ENCODE measurements around the gene CELSR3. TPM values are rescaled to one million over a fixed set of nuclear protein-coding genes. Genes with fewer than 3 reads are reported as not detected.

CELSR3 gene, protein sequence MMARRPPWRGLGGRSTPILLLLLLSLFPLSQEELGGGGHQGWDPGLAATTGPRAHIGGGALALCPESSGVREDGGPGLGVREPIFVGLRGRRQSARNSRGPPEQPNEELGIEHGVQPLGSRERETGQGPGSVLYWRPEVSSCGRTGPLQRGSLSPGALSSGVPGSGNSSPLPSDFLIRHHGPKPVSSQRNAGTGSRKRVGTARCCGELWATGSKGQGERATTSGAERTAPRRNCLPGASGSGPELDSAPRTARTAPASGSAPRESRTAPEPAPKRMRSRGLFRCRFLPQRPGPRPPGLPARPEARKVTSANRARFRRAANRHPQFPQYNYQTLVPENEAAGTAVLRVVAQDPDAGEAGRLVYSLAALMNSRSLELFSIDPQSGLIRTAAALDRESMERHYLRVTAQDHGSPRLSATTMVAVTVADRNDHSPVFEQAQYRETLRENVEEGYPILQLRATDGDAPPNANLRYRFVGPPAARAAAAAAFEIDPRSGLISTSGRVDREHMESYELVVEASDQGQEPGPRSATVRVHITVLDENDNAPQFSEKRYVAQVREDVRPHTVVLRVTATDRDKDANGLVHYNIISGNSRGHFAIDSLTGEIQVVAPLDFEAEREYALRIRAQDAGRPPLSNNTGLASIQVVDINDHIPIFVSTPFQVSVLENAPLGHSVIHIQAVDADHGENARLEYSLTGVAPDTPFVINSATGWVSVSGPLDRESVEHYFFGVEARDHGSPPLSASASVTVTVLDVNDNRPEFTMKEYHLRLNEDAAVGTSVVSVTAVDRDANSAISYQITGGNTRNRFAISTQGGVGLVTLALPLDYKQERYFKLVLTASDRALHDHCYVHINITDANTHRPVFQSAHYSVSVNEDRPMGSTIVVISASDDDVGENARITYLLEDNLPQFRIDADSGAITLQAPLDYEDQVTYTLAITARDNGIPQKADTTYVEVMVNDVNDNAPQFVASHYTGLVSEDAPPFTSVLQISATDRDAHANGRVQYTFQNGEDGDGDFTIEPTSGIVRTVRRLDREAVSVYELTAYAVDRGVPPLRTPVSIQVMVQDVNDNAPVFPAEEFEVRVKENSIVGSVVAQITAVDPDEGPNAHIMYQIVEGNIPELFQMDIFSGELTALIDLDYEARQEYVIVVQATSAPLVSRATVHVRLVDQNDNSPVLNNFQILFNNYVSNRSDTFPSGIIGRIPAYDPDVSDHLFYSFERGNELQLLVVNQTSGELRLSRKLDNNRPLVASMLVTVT (N-terminal part only)
- total RNA-seq = 10 to 100 TPM; 20.9 to 24.0 TPM

DNA sequence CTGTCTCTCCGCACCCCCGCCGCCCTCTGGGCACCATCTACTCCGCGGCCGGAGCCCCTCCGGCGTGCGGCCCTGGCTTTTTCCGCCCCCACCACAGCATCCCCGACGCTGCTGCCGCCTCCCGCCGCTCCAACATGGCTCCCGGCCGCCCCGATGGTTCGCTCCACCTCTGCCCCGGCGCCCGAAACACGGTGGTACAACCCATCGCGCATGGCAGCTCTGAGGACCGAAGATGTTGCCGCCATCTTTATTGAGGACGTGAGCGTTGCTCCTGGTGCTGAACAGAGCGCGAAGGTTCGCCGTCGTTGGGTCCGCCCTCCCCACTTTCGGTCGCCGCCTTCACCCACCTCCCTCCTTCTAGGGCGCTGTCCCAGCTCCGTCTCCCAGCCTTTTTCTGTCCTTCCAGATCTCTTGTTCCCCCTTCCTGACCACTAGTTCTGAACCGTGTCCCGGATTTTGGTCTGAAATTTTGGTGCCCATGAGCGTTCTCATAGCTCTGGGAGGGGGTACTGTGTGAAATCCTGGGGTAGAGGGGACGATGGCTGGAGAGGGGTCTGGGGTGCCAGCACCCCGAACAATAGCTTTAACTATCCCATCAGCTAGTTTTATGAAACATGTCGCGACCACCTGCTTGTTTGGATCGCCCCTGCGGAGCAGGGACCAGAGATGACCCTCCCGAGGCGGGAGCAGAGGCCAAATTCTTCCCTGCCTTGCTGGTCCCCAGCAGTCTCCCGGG lies at the start of gene CELSR3:
Gene CELSR3, minus strand, starts transcription at position 134 of the 736 bp plus-strand sequence. CDS start 252 bp downstream, outside the sequence.
- CTCF ChIA-PET = interaction anchor here (0.7 to 3.8 kb wide), 10 partner anchors 11 to 358 kb away, joined by 3 to 19 read pairs (median 4); partner anchors contain the start of genes IP6K2, NCKIPSD, NDUFAF3 and SLC26A6

GRCh38 chr3:48711727-48712126 lies 49.0 kb upstream of the CELSR3 start:
- CTCF ChIA-PET = no interaction called here
- H3K4me1 Mint-ChIP-seq = peaks cover 51% of the 10 kb centered on the region
- H3K4me3 Mint-ChIP-seq = no peak overlapping the region
- H3K27ac Mint-ChIP-seq = no peak overlapping the region
- DNase-seq (no peak), ATAC-seq (no peak)
- no peaks in the 10 kb centered on the region for H3K9me3 Mint-ChIP-seq (ENCODE audit: low read depth)
- no peaks in the 10 kb centered on the region for H3K27me3 Mint-ChIP-seq
- peaks cover 47% of the 10 kb centered on the region for H3K36me3 Mint-ChIP-seq

More for the DNA sequence above, at the start of gene CELSR3:
- H3K27ac Mint-ChIP-seq = peak within 1 kb of the TSS; percentile 93
- peak; percentile 84 for DNase-seq
- H3K4me3 Mint-ChIP-seq = peak within 1 kb of the TSS; percentile 89
- ATAC-seq = peak; percentile 41
- peaks cover 20% of the 10 kb centered on the region for H3K4me1 Mint-ChIP-seq
- H3K9me3 Mint-ChIP-seq (ENCODE audit: low read depth) = no peaks in the 10 kb centered on the region
- peaks cover 14% of the 10 kb centered on the region for H3K27me3 Mint-ChIP-seq
- H3K36me3 Mint-ChIP-seq = peaks cover 3% of the 10 kb centered on the region

DNA sequence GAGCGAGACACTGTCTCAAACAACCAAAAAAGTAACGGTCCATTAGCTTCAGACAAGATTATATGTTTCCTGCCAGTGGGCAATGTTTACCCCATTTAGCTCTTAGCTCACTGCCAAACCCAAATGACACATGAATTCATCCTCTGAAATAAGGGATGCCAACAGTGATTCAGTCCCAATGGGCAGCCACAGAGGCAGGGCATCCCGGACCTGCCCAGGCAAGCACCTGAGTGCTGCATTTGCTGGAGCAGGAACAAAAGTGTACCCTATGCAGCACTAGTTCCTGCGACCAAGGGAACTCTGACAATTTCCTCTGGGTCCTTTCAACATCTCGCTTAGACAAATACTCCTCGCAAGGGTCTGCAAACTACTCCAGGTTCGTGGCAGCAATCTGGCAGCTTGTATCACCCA lies 46.4 kb upstream of the CELSR3 start:
- CTCF ChIA-PET = interaction anchor here (1.7 to 3.4 kb wide), 2 partner anchors 18 to 22 kb away, joined by 3 to 13 read pairs; partner anchors contain the start of gene NCKIPSD
- no peaks in the 10 kb centered on the region for H3K27me3 Mint-ChIP-seq
- ATAC-seq (no peak), DNase-seq (no peak)
- peaks cover 37% of the 10 kb centered on the region for H3K36me3 Mint-ChIP-seq
- H3K27ac Mint-ChIP-seq = peak overlapping the region; percentile 37
- no peaks in the 10 kb centered on the region for H3K9me3 Mint-ChIP-seq (ENCODE audit: low read depth)
- no peak overlapping the region for H3K4me3 Mint-ChIP-seq
- H3K4me1 Mint-ChIP-seq = peaks cover 38% of the 10 kb centered on the region

DNA sequence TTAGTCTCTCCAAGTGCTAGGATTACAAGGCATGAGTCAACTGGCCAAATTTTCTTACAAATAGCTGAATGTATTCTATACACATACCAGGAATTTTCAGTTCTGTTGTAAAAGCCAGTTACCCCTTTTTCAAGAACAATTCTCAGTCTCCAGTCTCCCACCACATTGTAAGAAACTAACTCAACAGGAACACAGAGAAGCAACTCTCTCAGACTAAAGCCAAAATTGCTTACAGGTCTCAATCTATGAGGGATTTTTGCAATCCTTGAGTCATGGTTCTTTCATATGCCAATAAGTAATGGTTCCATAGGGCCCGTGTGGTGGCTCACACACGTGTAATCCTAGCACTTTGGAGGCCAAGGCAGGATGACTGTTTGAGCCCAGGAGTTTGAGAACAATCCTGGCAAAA lies 45.8 kb upstream of the CELSR3 start:
- no peaks in the 10 kb centered on the region for H3K9me3 Mint-ChIP-seq (ENCODE audit: low read depth)
- no peak overlapping the region for H3K4me3 Mint-ChIP-seq
- H3K27me3 Mint-ChIP-seq = no peaks in the 10 kb centered on the region
- peaks cover 39% of the 10 kb centered on the region for H3K4me1 Mint-ChIP-seq
- H3K36me3 Mint-ChIP-seq = peaks cover 37% of the 10 kb centered on the region
- ATAC-seq = no peak
- no peak for DNase-seq
- CTCF ChIA-PET = interaction anchor here (1.7 to 3.4 kb wide), 3 partner anchors 17 to 32 kb away, joined by 3 to 13 read pairs (median 3); partner anchors contain the start of gene NCKIPSD
- peak overlapping the region; percentile 37 for H3K27ac Mint-ChIP-seq

DNA sequence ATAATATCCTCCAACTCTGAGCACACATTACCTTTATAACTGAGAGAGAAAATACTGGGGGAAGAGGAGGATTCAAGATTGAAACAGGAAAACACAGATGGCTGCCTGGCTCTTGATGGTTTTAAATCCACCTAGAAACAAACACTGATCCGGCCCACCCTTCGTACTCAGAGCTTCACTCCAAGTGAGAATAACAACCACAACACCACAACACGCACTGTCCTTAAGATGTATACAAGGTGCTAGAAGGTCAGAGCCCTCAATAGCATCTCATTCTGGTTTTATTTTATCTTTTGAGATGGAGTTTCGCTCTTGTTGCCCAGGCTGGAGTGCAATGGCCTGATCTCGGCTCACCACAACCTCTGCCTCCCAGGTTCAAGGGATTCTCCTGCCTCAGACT lies 44.5 kb upstream of the CELSR3 start:
- DNase-seq = no peak
- Mint-ChIP-seq H3K36me3 (peaks cover 42% of the 10 kb centered on the region), H3K27me3 (no peaks in the 10 kb centered on the region), H3K27ac (peak overlapping the region; percentile 4), H3K4me1 (peaks cover 36% of the 10 kb centered on the region), H3K4me3 (no peak overlapping the region), H3K9me3 (ENCODE audit: low read depth) (no peaks in the 10 kb centered on the region)
- no peak for ATAC-seq
- CTCF ChIA-PET = interaction anchor here (1.0 to 3.4 kb wide), 4 partner anchors 21 to 282 kb away, joined by 3 to 13 read pairs (median 4); partner anchors contain the start of gene NCKIPSD

- Mint-ChIP-seq H3K4me3 (no peak overlapping the region), H3K36me3 (peaks cover 33% of the 10 kb centered on the region), H3K9me3 (ENCODE audit: low read depth) (no peaks in the 10 kb centered on the region), H3K27ac (no peak overlapping the region), H3K4me1 (peaks cover 12% of the 10 kb centered on the region), H3K27me3 (no peaks in the 10 kb centered on the region)
- ATAC-seq (no peak), DNase-seq (no peak)
- CTCF ChIA-PET = interaction anchor here (1.0 kb wide), 1 partner anchor 16 kb away, joined by 3 read pairs; the partner anchor contains the start of gene NCKIPSD
These were observed 39.7 kb upstream of the CELSR3 start for GRCh38 chr3:48702320-48702920.

GRCh38 chr3:48700731-48701405 lies 38.2 kb upstream of the CELSR3 start:
- DNase-seq = no peak
- Mint-ChIP-seq H3K9me3 (ENCODE audit: low read depth) (no peaks in the 10 kb centered on the region), H3K4me1 (peaks cover 12% of the 10 kb centered on the region), H3K4me3 (no peak overlapping the region), H3K36me3 (peaks cover 33% of the 10 kb centered on the region), H3K27me3 (no peaks in the 10 kb centered on the region), H3K27ac (no peak overlapping the region)
- CTCF ChIA-PET = no interaction called here
- ATAC-seq = no peak

DNA sequence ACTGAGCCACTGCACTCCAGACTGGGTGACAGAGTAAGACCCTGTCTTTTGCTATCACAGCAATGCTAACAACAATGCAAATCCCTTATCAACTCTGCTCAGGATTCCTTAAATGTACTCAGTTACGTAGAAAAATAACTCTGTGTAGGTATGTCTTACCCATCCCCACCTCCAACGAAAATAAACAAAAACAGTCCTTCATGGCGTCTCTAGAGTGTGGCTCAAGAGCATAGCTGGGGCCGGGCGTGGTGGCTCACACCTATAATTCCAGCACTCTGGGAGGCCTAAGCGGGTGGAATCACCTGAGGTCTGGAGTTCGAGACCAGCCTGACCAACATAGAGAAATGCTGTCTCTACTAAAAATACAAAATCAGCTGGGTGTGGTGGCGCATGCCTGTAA lies 36.2 kb upstream of the CELSR3 start:
- H3K4me3 Mint-ChIP-seq = no peak overlapping the region
- H3K27me3 Mint-ChIP-seq = no peaks in the 10 kb centered on the region
- H3K4me1 Mint-ChIP-seq = peaks cover 6% of the 10 kb centered on the region
- no peak overlapping the region for H3K27ac Mint-ChIP-seq
- H3K36me3 Mint-ChIP-seq = peaks cover 32% of the 10 kb centered on the region
- CTCF ChIA-PET = interaction anchor here (0.6 to 1.5 kb wide), 2 partner anchors 13 to 444 kb away, joined by 6 to 8 read pairs; no protein-coding TSS in a partner anchor
- DNase-seq (no peak), ATAC-seq (no peak)
- H3K9me3 Mint-ChIP-seq (ENCODE audit: low read depth) = no peaks in the 10 kb centered on the region

DNA sequence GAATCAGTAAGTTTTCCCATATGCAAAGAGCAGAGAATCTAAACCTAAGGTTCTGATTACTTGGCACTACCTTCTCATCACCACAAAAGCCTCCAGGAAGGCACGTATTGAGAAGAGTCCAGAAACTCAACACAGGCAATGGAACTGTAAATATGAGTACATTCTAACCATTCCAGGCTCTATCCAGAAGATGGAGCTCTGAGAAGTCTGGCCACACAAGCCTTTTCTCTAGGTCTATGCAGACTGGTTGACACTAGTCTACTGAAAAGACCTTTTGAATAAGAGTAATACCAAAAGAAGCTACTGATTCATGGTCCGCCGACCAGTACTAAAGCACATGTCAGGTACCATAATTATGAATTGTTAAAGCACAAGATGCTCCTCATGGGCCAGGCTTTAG lies 35.3 kb upstream of the CELSR3 start:
- Mint-ChIP-seq H3K36me3 (peaks cover 36% of the 10 kb centered on the region), H3K4me1 (peaks cover 6% of the 10 kb centered on the region), H3K27me3 (no peaks in the 10 kb centered on the region), H3K27ac (no peak overlapping the region), H3K4me3 (no peak overlapping the region), H3K9me3 (ENCODE audit: low read depth) (no peaks in the 10 kb centered on the region)
- no peak for ATAC-seq
- DNase-seq = no peak
- CTCF ChIA-PET = interaction anchor here (2.4 kb wide), 1 partner anchor 12 kb away, joined by 9 read pairs; the partner anchor contains the start of gene NCKIPSD

DNA sequence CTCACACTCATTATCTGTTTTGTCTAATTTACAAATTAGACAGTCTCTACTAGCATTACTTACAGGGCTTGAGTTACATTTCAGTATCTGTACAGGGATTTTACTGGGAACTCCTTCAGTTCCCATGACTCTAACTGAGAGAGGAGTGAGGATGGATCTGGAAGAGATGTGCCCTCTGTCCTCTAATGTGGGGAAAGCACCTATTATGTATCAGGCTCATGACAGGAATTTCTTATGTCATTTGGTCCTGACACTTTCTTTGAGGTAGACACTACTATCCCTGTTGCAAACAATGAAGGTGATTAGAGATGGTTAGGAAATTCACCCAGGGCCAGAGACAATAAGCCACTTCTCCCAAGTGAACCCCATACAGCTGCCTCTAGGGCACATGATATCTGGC lies 33.9 kb upstream of the CELSR3 start:
- CTCF ChIA-PET = interaction anchor here (1.7 to 2.4 kb wide), 2 partner anchors 11 to 12 kb away, joined by 4 to 9 read pairs; partner anchors contain the start of gene NCKIPSD
- DNase-seq (no peak), ATAC-seq (no peak)
- Mint-ChIP-seq H3K36me3 (peaks cover 37% of the 10 kb centered on the region), H3K27ac (no peak overlapping the region), H3K4me3 (no peak overlapping the region), H3K4me1 (peaks cover 5% of the 10 kb centered on the region), H3K27me3 (no peaks in the 10 kb centered on the region), H3K9me3 (ENCODE audit: low read depth) (no peaks in the 10 kb centered on the region)

DNA sequence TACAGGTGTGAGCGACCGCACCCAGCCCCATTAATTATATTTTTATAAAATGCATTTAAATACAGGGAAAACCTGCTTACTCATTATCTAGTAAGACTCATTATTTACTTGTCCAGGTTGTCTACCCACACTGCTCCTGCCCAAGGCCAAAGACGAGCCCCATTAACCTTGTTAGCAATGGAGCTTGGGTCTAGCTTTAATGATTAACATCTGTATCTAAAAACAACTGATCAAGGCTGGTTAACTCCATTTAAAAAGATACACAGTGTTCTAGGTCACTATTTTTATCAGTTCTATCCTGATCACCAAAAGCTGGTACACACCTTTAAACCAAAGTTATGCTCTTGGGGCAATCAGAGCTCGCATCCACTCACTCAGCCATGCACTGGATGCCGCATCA lies 33.5 kb upstream of the CELSR3 start:
- H3K27me3 Mint-ChIP-seq = no peaks in the 10 kb centered on the region
- H3K4me1 Mint-ChIP-seq = peaks cover 5% of the 10 kb centered on the region
- ATAC-seq = no peak
- CTCF ChIA-PET = interaction anchor here (1.7 to 2.4 kb wide), 2 partner anchors 10 to 12 kb away, joined by 4 to 9 read pairs; partner anchors contain the start of gene NCKIPSD
- H3K9me3 Mint-ChIP-seq (ENCODE audit: low read depth) = no peaks in the 10 kb centered on the region
- DNase-seq = no peak
- no peak overlapping the region for H3K4me3 Mint-ChIP-seq
- peaks cover 38% of the 10 kb centered on the region for H3K36me3 Mint-ChIP-seq
- H3K27ac Mint-ChIP-seq = no peak overlapping the region

Data from activated CD8-positive, alpha-beta memory T cell treated with anti-CD3 and anti-CD28 coated beads, Interleukin-2, amount 10 ng/mL, durations not matched to agents 7 days and 5 days (primary cell).